ENCODE results near the gene RPS6KA3. TPM values are rescaled to one million over a fixed set of nuclear protein-coding genes. Genes with fewer than 3 reads are reported as not detected.

The RPS6KA3 gene
- total and polyA plus RNA-seq, 4 donors: 7.9 to 52.7 (median 27.7) TPM

DNA sequence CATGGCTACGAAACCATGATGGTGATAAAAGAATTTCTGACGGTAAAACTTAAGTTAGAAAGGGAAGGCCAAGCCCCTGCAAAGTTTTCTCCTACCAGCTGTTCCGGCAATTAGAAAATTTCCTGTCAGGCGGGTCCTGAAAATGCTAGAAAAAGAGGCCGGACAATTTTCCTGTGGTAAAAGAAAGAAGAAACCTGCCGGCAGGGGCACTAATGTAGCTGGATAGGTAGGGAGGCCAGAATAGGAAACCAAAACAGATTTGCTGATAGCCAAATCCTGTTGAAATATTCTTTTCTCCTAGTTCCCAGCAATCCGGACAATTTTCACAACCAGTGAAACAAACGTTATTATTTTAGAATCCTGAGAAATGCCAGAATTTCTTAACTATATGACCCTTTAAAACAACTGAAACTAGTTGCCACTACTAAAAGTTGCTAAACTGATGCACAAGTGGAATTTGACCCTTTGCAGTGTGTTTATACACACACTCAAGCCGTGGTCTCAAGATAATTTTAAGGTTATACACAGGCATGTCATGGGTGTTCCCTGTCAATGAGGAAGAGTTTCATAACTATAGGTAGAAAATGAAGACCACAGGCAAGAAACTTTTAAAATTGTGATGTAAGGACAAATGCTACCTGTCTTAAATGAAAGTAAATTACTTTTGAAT, 47.7 kb downstream of the RPS6KA3 start:
- no peaks in the 10 kb centered on the region for H3K9me3 ChIP-seq (ENCODE audit: control insufficient read depth, low read length)
- ATAC-seq (ENCODE audit: low FRiP score) (no peak), DNase-seq (no peak)
- H3K27ac ChIP-seq (ENCODE audit: low read depth in 1 of 2, low read length in 2 of 2): no peak overlapping the region
- no peaks in the 10 kb centered on the region for H3K27me3 ChIP-seq (ENCODE audit: control insufficient read depth in 1 of 2, insufficient read depth in 2 of 2, low read length in 1 of 2)
- no peak overlapping the region for H3K4me3 ChIP-seq (ENCODE audit: low read length in 2 of 2)
- H3K36me3 ChIP-seq (ENCODE audit: control insufficient read depth in 1 of 2, insufficient read depth in 2 of 2, low read length in 1 of 2): no peaks in the 10 kb centered on the region
- intact Hi-C loops (cut with DNase I): no loop called here
- WGBS, 2 donors: 56 to 61% methylated on average over 9 of the region's 9 CpGs
- H3K4me1 ChIP-seq (ENCODE audit: control insufficient read depth in 1 of 2, insufficient read depth in 2 of 2, low read length in 2 of 2): no peaks in the 10 kb centered on the region

DNA sequence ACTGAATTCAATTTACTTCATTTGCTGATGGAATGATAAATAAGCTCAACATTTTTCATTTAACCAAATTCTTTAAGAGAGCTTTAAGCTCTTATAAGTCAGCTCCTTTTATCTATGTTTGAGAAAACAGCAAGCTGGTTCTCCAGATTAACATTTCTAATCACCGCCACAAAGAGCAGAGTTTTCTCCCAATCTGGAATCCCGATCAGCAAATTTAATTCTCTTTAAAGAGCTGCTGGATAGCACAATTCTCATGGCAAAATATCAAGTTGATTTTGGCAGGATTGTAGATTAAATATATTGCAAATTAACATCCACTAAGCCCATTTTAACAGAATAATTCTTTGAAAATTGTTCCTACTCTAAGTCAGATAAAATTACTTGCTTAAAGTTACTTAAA, 48.8 kb downstream of the RPS6KA3 start:
- ATAC-seq (ENCODE audit: low FRiP score) (no peak), DNase-seq (no peak)
- no peaks in the 10 kb centered on the region for H3K27me3 ChIP-seq (ENCODE audit: control insufficient read depth in 1 of 2, insufficient read depth in 2 of 2, low read length in 1 of 2)
- no peaks in the 10 kb centered on the region for H3K36me3 ChIP-seq (ENCODE audit: control insufficient read depth in 1 of 2, insufficient read depth in 2 of 2, low read length in 1 of 2)
- H3K27ac ChIP-seq (ENCODE audit: low read depth in 1 of 2, low read length in 2 of 2): no peak overlapping the region
- intact Hi-C loops (cut with DNase I): no loop called here
- H3K4me1 ChIP-seq (ENCODE audit: control insufficient read depth in 1 of 2, insufficient read depth in 2 of 2, low read length in 2 of 2): no peaks in the 10 kb centered on the region
- no peaks in the 10 kb centered on the region for H3K9me3 ChIP-seq (ENCODE audit: control insufficient read depth, low read length)
- WGBS, 2 donors: 45 to 60% methylated on average over 2 of the region's 2 CpGs
- H3K4me3 ChIP-seq (ENCODE audit: low read length in 2 of 2): no peak overlapping the region

DNA sequence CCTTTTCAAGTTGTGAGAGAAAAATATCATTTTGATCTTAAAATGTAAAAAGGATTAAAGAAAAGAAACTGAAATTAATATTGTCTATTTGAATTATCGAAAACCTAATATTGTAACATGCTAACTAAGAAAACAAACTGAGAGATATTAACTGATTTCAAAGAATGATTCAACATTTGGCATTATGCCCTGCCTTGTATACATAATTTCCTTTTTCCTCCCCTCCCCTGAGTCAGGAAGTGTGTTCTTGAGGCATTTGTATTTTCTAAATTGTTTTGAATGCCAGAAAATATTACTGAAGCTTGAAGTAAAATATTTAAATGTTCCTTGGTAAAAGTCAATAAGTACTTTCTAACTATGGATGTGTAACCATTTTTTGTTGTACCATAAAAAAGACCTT, 49.4 kb downstream of the RPS6KA3 start:
- no peak overlapping the region for H3K27ac ChIP-seq (ENCODE audit: low read depth in 1 of 2, low read length in 2 of 2)
- H3K27me3 ChIP-seq (ENCODE audit: control insufficient read depth in 1 of 2, insufficient read depth in 2 of 2, low read length in 1 of 2): no peaks in the 10 kb centered on the region
- no peaks in the 10 kb centered on the region for H3K36me3 ChIP-seq (ENCODE audit: control insufficient read depth in 1 of 2, insufficient read depth in 2 of 2, low read length in 1 of 2)
- no peaks in the 10 kb centered on the region for H3K9me3 ChIP-seq (ENCODE audit: control insufficient read depth, low read length)
- ATAC-seq (ENCODE audit: low FRiP score) (peak; percentile 65), DNase-seq (no peak)
- H3K4me1 ChIP-seq (ENCODE audit: control insufficient read depth in 1 of 2, insufficient read depth in 2 of 2, low read length in 2 of 2): no peaks in the 10 kb centered on the region
- intact Hi-C loops (cut with DNase I): no loop called here
- H3K4me3 ChIP-seq (ENCODE audit: low read length in 2 of 2): no peak overlapping the region
- WGBS, 2 donors: 13 to 36% methylated on average over 1 of the region's 1 CpG

DNA sequence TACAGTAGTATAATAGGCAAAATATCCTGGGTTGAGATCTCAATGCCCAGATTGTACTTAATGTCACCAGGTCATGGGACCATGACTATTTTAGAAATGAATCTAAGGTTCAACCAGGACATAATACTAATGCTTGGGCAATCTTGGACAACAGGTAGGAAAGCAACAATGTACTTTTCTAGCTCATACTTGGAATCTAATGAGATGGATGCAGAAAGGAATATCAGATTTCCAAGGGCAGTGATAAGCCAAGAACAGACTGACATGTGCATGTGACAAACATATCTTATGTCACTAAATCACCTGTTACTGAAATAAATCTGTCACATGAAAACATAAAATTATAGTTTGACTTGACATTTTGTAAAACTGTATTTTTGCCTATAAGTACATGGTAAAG, 51.1 kb downstream of the RPS6KA3 start:
- H3K4me3 ChIP-seq (ENCODE audit: low read length in 2 of 2): no peak overlapping the region
- no peaks in the 10 kb centered on the region for H3K36me3 ChIP-seq (ENCODE audit: control insufficient read depth in 1 of 2, insufficient read depth in 2 of 2, low read length in 1 of 2)
- DNase-seq: no peak
- intact Hi-C loops (cut with DNase I): no loop called here
- ATAC-seq (ENCODE audit: low FRiP score): no peak
- H3K4me1 ChIP-seq (ENCODE audit: control insufficient read depth in 1 of 2, insufficient read depth in 2 of 2, low read length in 2 of 2): no peaks in the 10 kb centered on the region
- H3K9me3 ChIP-seq (ENCODE audit: control insufficient read depth, low read length): no peaks in the 10 kb centered on the region
- no peak overlapping the region for H3K27ac ChIP-seq (ENCODE audit: low read depth in 1 of 2, low read length in 2 of 2)
- no peaks in the 10 kb centered on the region for H3K27me3 ChIP-seq (ENCODE audit: control insufficient read depth in 1 of 2, insufficient read depth in 2 of 2, low read length in 1 of 2)

DNA sequence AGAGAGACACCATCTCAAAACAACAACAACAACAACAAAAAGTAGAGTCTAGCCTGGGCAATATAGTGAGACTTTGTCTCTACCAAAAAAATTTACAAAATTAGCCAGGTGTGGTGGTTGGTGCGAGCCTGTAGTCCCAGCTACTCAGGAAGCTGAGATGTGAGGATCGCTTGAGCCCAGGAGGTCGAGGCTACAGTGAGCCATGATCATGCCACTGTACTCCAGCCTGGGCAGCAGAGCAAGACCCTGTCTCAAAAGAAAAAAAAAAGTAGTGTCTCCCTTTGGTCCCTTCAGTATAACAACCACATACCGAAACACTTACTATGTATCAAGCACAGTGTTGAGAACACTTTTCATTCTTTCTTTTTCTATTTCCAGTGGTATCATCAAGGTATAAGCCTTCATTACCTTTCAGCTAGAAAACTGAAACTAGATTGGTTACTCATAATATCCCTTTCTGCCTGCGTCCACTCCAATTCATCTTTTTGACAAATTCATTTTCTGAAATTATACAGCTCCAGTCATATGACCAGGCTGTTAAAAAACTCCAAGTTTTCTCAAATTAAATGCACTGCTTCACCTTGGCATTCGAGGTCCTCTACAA, 54.1 kb downstream of the RPS6KA3 start:
- DNase-seq: no peak
- Histone ChIP-seq H3K27ac (ENCODE audit: low read depth in 1 of 2, low read length in 2 of 2) (no peak overlapping the region), H3K4me1 (ENCODE audit: control insufficient read depth in 1 of 2, insufficient read depth in 2 of 2, low read length in 2 of 2) (no peaks in the 10 kb centered on the region), H3K36me3 (ENCODE audit: control insufficient read depth in 1 of 2, insufficient read depth in 2 of 2, low read length in 1 of 2) (no peaks in the 10 kb centered on the region), H3K4me3 (ENCODE audit: low read length in 2 of 2) (no peak overlapping the region), H3K9me3 (ENCODE audit: control insufficient read depth, low read length) (no peaks in the 10 kb centered on the region), H3K27me3 (ENCODE audit: control insufficient read depth in 1 of 2, insufficient read depth in 2 of 2, low read length in 1 of 2) (no peaks in the 10 kb centered on the region)
- ATAC-seq (ENCODE audit: low FRiP score): no peak
- WGBS, 2 donors: 79 to 96% methylated on average over 6 of the region's 6 CpGs
- intact Hi-C loops (cut with DNase I): no loop called here

DNA sequence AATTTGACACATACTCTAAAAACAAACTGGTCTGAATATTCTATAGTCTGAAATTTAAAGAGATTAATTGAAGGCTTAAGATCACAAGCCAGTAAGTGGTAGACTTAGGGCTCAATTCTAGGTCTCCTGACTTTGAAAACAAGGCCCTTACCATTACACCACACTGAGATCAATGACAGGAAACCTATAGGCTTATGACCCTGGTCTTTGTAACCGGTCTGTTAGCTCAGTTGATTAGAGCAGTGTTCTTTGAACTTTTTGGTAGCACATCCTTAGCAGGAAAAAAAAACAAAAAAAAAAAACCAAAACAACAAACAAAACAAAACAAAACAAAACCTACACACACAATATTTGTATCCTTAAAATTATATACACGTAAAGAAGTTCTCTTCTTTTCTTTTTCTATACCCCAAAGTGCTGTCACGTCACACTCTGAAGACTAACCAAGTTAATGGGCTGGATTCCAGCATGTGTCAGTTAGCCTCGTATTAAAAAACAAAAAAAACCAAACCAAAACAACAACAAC, 55.4 kb downstream of the RPS6KA3 start:
- Histone ChIP-seq H3K36me3 (ENCODE audit: control insufficient read depth in 1 of 2, insufficient read depth in 2 of 2, low read length in 1 of 2) (no peaks in the 10 kb centered on the region), H3K9me3 (ENCODE audit: control insufficient read depth, low read length) (no peaks in the 10 kb centered on the region), H3K27me3 (ENCODE audit: control insufficient read depth in 1 of 2, insufficient read depth in 2 of 2, low read length in 1 of 2) (no peaks in the 10 kb centered on the region), H3K27ac (ENCODE audit: low read depth in 1 of 2, low read length in 2 of 2) (no peak overlapping the region), H3K4me1 (ENCODE audit: control insufficient read depth in 1 of 2, insufficient read depth in 2 of 2, low read length in 2 of 2) (no peaks in the 10 kb centered on the region), H3K4me3 (ENCODE audit: low read length in 2 of 2) (no peak overlapping the region)
- ATAC-seq (ENCODE audit: low FRiP score): no peak
- WGBS, 2 donors: 63 to 91% methylated on average over 4 of the region's 4 CpGs
- no peak for DNase-seq
- intact Hi-C loops (cut with DNase I): no loop called here

DNA sequence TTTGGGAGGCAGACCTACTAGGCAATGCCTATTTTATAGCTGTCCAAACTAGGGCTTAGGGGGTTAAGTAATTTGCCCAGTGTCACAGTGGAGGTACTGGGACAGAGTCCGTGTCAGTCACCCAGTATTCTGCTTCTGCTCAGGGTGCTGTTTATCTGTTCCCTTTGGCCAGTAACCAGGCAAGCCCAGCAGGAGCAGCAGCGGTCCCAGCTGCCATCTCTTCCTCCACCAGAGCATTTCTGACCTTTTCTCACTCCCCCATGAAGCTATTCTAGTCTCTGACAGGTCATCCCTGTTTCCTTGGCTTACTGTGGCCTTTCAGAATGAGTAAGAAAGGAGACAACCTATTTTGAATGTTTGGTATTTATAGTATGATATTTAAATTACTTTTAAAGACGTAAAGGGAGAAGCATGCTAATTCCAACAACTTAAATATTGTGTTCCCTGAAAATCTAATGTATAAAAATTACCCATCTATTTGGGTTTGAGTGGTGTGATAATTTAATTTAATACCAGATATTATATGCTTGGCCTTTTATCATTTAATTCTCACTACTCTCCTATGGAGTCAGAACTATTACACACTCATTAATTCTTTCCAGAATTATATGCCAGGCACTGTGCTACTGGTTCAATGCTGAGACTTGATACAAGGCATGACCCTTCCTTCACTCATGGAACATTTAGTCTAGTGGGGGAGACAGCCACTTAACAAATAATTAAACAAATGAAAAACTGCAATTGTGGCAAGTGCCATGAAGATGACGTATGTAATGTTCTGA, 60.6 kb downstream of the RPS6KA3 start:
- no peak for ATAC-seq (ENCODE audit: low FRiP score)
- no peak overlapping the region for H3K4me3 ChIP-seq (ENCODE audit: low read length in 2 of 2)
- intact Hi-C loops (cut with DNase I): no loop called here

DNA sequence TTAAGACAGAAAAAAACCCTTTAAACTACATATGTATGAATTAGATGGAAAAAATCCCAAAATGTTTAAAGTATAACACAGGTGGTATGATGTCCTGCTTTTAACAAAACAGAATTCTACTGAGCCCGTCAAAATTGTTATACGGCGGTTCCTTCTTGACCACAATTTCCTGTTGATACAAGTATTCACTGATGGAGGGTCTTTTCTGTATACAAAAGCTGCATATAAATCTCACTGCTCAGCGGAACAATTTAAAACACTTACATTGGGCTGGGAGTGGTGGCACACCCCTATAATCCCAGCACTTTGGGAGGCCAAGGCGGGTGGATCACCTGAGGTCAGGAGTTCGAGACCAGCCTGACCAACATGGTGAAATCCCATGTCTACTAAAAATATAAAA, 62.4 kb downstream of the RPS6KA3 start:
- WGBS, 2 donors: 81 to 96% methylated on average over 6 of the region's 6 CpGs
- H3K27me3 ChIP-seq (ENCODE audit: control insufficient read depth in 1 of 2, insufficient read depth in 2 of 2, low read length in 1 of 2): no peaks in the 10 kb centered on the region
- no peak overlapping the region for H3K4me3 ChIP-seq (ENCODE audit: low read length in 2 of 2)
- intact Hi-C loops (cut with DNase I): no loop called here
- no peak for DNase-seq
- no peak overlapping the region for H3K27ac ChIP-seq (ENCODE audit: low read depth in 1 of 2, low read length in 2 of 2)
- no peaks in the 10 kb centered on the region for H3K9me3 ChIP-seq (ENCODE audit: control insufficient read depth, low read length)
- ATAC-seq (ENCODE audit: low FRiP score): no peak
- H3K4me1 ChIP-seq (ENCODE audit: control insufficient read depth in 1 of 2, insufficient read depth in 2 of 2, low read length in 2 of 2): no peaks in the 10 kb centered on the region
- H3K36me3 ChIP-seq (ENCODE audit: control insufficient read depth in 1 of 2, insufficient read depth in 2 of 2, low read length in 1 of 2): no peaks in the 10 kb centered on the region

More for the DNA sequence above, 60.6 kb downstream of the RPS6KA3 start:
- no peaks in the 10 kb centered on the region for H3K36me3 ChIP-seq (ENCODE audit: control insufficient read depth in 1 of 2, insufficient read depth in 2 of 2, low read length in 1 of 2)
- no peak overlapping the region for H3K27ac ChIP-seq (ENCODE audit: low read depth in 1 of 2, low read length in 2 of 2)
- 46 to 71% methylated on average over 4 of the region's 4 CpGs for WGBS, 2 donors
- H3K27me3 ChIP-seq (ENCODE audit: control insufficient read depth in 1 of 2, insufficient read depth in 2 of 2, low read length in 1 of 2): no peaks in the 10 kb centered on the region
- H3K9me3 ChIP-seq (ENCODE audit: control insufficient read depth, low read length): no peaks in the 10 kb centered on the region
- no peaks in the 10 kb centered on the region for H3K4me1 ChIP-seq (ENCODE audit: control insufficient read depth in 1 of 2, insufficient read depth in 2 of 2, low read length in 2 of 2)
- no peak for DNase-seq
